Posterior cingulate gyrus (tissue), 11 donors: ENCODE data around the gene PIEZO2.

Experiments
- DNase-seq, 10 donors: peaks; one replicate each; pipeline versions ENCODE4 v3.0.0 to v3.0.0-alpha.2; 2020 to 2021; ENCODE audit warnings: mixed read lengths in 3 of 10
- intact Hi-C: fragments of 100-400 bp; cut with DNase I; formaldehyde crosslinking; loops from one replicate; pipeline ENCODE4 v1.15.1; 2023

PIEZO2 gene

DNA sequence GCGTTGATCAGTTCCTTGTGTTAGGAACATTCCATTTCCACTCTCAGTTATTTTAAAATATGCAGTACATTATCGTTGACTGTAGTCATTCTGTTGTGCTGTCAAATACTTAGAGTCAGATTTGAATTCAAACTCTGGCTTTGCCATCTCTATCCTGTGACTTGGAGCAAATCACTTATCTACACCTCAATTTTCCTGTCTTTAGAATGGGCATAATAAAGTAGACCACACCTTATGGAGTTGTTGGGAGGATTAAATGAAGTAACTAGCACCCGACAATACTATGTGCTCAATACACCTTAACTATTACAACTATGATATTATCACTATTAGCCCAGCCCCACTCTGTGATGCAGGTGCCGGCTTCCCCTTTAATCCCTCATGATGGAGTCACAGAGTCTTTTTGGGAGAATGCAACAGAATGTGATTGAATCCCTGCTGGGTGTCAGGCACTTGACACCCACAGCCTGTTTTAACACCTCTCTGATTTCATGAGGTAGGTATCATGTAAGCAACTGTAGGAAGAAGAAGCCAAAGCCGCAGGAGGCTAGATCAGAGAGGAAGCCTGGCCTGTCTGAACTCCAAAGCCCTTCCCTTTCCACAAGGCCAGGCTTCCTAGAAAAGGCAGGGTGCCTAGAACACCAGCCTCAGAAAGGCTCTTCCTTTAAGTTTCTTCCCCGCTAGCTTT is 315.1 kb downstream of the PIEZO2 start:
- intact Hi-C loops: no loop called here
- DNase-seq: no peak

DNA sequence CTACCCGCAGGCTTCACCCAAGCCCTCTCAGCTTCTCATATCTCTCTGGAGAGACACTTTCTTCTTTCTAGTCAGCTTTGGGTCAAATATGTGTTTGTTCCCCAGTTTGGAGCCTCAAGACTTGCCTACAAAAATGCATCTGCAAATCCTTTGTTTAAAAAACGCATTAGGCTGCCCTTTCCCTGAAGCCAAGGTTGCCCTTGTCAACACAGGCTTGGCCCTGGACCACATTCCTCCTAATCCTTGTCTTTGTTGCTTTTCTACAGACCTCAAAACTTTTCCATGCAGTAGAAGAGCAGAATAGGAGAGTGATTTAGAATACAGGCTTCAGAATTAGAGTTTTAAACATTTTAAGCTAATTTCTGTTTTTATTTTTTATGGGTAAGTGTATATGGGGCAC is 315.7 kb downstream of the PIEZO2 start:
- intact Hi-C loops: no loop called here
- DNase-seq: no peak

DNA sequence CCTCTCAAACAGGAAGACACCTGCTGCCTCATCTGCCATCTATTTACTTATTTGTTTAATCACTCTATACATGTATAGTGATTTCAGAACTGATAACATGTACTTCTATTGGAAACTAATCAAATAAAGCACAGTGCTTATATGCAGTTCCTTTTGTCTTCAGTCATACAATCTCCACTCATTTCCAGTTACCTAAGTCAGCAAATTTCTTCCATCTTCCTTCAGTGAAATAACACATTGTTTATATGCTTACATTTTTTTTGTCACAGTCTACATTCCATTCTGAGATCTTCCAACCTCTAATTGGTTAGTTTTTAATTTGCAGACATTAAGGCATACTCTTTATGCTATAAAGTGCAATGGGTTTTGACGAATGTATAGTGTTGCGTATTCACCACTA is 323.0 kb downstream of the PIEZO2 start:
- intact Hi-C loops: no loop called here
- no peak for DNase-seq

DNA sequence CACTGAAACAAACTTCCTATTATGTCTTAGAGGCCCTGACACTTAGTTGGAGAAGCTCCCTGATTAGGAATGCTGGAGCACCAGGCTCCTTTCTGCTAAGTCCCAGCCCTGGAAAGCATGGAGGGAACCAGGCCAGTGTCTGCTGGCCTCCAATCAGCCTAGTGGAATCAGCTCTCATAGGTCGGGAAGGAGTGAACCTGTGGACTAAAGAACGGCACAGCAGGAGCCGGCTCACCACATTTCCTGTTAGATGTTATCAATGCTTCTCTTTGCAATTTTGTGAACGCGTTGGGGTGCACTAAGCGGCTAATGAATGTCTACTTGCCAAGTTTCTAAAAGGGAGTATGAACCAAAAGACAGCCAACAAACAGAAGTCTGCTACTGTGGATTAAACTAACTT is 326.9 kb downstream of the PIEZO2 start:
- DNase-seq: no peak
- intact Hi-C loops: no loop called here

- intact Hi-C loops: no loop called here
- no peak for DNase-seq
These were observed 328.7 kb downstream of the PIEZO2 start for GRCh38 chr18:10820681-10821080.

DNA sequence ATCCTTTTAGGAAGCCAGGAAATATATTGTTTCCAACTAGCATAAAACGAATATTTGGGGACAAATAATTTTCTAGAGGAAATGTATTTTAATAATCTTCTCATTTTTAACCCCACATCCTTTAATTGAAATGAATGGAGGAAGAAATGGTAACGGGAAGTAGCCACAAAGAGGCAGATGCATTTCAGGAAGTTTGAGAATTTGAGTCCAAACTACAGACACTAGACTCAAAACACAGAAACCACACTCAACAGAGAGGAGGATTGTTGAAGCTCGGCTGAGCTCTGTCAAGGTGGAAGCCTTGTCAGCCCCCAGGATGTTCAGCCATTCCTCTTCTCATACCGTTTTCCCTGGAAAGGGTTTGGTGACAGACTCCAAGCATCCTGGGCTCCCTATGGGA is 335.0 kb downstream of the PIEZO2 start:
- intact Hi-C loops: no loop called here

GRCh38 chr18:10805587-10806118 is 343.7 kb downstream of the PIEZO2 start:
- no peak for DNase-seq
- intact Hi-C loops: no loop called here

More for the DNA sequence above, 335.0 kb downstream of the PIEZO2 start:
- no peak for DNase-seq

DNA sequence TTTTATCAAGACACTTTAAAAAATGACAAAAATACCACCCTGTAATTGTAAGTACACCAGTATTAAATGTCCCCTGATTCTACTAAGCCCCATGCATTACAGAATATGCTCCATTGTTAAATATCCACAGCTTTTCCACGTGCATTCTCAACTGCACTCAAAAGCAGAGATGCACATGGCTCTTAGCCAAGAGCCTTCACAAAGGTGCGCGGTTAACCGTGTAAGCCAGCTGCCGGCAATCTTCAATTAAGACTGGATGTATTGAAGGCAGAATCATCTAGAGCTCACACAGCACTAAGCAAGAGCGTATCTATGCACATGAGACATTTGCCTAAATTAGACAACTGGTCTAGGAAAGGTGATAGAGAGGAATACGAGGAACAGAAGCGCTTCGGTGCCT is 345.2 kb downstream of the PIEZO2 start:
- DNase-seq: no peak

DNA sequence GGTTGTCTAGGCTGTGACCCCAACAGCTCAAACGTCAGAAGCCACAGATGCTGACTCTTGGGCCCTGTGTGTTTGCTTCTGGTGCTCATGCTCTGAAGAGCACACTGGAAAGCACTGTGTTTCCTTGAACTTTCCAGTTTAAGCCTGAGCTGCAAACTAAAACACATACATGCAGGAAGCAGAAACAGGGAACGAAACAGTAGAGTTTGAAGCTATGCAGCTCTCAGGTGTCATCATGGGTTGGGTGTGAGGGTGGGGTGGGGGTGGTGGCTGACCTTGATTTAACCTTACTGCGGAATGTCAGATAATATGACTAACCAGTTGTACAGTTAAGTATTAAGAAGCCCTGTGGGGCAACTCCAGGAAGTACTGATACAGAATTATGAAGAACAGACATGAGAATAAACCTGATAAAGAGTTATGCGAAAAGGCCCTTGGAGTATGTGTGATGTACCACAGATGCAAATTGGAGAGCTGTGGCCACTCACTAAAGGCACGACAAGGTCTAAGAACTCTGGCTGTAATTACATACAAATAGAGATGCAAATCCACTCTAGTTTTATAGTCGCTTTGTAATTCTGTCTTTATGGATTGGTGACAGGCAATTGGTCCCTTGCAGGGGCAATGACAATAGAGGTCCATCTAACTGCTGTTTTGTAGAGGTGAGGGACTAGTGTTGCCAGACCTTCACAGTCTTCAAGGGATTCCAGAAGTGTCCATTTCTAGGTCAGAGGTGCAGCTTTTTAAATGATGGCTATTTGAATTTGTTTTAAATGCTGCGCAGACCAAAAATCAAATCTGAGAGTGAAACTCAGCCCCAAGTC is 350.4 kb downstream of the PIEZO2 start:
- intact Hi-C loops: no loop called here
- no peak for DNase-seq

More for the DNA sequence above, 345.2 kb downstream of the PIEZO2 start:
- intact Hi-C loops: no loop called here

DNA sequence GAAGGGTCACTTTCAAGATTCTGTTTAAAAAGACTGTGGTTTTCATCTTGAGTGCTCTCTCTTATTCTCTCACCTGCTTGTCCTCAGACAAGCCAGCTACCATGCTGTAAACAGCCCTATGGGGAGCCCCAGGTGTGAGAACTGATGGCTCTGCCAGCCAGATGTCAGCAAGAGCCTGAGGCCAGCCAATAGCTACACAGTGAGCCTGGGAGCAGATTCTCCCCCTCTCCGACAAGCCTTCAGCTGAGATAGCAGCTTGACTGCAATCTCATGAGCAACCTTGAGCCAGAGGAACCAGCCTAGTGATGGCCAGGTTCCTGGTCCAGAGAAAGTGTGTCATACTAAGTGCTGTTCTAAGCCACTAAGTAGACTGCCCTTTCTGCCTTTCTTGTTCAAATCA is 351.5 kb downstream of the PIEZO2 start:
- intact Hi-C loops: no loop called here
- DNase-seq: no peak

GRCh38 chr18:10794771-10795170 is 354.6 kb downstream of the PIEZO2 start:
- intact Hi-C loops: no loop called here
- no peak for DNase-seq

DNA sequence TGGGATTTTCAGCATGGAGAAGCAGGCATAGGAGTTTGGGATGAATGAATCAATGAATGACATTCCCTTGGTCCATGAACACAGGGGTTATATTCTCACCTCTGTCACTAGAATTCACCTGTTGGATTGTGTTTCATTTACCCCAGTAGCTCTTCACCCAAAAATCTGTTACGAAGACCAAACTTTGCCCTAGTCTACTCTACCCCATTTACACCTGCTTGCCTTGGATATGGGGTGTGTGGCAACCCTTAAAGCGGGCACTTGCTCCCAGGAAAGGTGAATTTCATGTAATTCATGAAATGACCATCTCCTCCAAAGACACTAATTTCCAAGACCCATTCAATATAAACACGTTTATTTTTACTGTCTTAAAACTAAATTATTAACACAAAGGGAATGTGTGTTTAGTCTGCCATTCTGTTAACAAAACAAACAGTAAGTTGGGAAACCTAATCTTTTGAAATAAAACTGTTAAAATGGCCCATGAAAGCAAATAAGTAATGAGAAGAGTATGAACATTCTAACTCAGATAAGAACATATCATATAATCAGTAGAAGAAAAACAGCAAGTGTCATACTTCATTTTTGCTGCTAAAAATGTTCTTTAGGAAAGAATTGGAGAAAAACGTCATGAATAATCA is 355.5 kb downstream of the PIEZO2 start:
- no peak for DNase-seq
- intact Hi-C loops: no loop called here

- no peak for DNase-seq
- intact Hi-C loops: no loop called here
These were observed 357.2 kb downstream of the PIEZO2 start for GRCh38 chr18:10792181-10792580.

DNA sequence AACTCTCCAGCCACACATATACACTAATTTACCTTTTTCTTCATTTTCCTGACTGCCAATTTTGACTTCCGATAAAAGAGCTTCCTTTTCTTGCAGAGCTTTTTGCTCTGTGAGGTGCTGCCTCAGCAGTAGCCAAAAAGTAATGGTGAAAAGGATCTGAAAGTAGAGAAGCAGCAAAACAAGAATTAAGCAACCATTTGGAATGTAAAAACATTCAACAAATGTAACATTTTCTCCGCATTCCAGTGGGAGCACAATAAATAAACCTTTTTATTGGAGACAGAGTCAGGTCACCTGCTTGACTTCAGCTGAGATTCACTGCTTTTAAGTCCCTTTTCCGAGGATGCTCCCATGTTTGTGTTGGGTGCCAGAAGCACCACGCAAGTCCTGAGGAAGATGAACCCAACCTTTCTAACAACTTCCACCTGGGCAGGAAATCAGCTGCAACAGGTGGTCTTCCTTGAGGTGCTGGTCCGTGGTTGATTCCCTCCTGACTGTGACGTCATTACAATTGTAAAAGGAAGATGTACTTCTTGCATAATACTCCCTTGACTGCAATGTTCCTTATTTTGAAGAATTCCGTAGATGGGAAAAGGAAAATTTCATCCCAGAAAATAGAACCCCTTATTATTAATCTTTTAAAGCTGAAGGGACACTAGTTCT is 358.1 kb downstream of the PIEZO2 start:
- DNase-seq: no peak
- intact Hi-C loops: no loop called here

- intact Hi-C loops: loop anchor here (5.0 to 10.0 kb wide), 3 partner anchors 66 to 363 kb away; no protein-coding TSS in a partner anchor
- no peak for DNase-seq
These were observed 360.2 kb downstream of the PIEZO2 start for GRCh38 chr18:10789180-10789579.

DNA sequence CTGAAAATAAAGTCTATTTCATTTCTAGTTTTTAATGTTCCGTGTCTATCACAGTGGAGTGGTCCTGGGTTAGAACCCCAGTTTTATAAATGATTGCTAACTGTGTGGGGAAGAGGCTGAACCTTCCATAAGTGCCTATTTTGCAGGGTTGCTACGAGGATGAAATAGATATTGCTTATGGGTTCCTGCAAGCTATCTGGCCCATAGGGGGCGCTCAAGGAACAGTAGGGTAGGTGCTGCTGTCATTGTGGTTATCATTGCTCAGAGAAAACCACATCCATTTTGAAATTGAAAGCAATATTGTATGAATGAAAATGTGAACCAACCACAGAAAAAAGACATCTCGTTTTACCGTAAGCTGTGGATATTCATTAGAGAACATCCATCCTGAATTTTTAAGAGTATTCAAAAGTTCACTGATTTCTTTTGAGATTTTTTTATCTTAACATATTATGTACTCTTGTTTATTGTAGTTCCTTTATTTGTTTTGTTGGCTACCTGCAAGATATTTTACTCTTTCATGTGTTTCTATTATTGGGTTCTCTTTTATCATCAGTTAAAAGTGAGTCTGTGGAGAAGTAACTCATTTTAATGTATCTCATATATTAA is 362.0 kb downstream of the PIEZO2 start:
- peak in 7 of 10 donors; percentile 26 to 93 (median 75) for DNase-seq
- intact Hi-C loops: loop anchor here (5.0 to 10.0 kb wide), 3 partner anchors 67 to 365 kb away; no protein-coding TSS in a partner anchor

- intact Hi-C loops: loop anchor here (5.0 to 10.0 kb wide), 3 partner anchors 69 to 367 kb away; no protein-coding TSS in a partner anchor
- DNase-seq: no peak
These were observed 363.6 kb downstream of the PIEZO2 start for GRCh38 chr18:10785798-10786197.

- intact Hi-C loops: loop anchor here (5.0 to 10.0 kb wide), 3 partner anchors 70 to 368 kb away; no protein-coding TSS in a partner anchor
- DNase-seq: no peak
These were observed 364.7 kb downstream of the PIEZO2 start for GRCh38 chr18:10784596-10785202.

- DNase-seq: no peak
- intact Hi-C loops: loop anchor here (10.0 kb wide), 2 partner anchors 71 to 261 kb away; no protein-coding TSS in a partner anchor
These were observed 365.4 kb downstream of the PIEZO2 start for GRCh38 chr18:10783941-10784340.
